Glutamatergic neuron (in vitro differentiated cells): ENCODE data around the gene RHBDF2. TPM values are rescaled to one million over a fixed set of nuclear protein-coding genes. Genes with fewer than 3 reads are reported as not detected.

Experiments used
- DNase-seq: peaks from one replicate; pipeline ENCODE4 v3.0.0; 2022
- H3K27ac Mint-ChIP-seq: one replicate; pipeline ENCODE4 v1.8.0; 2020; ENCODE audit warnings: mild to moderate bottlenecking, mixed read lengths, inconsistent platforms; ENCODE audit not compliant: unreplicated experiment
- H3K27me3 Mint-ChIP-seq: one replicate; pipeline ENCODE4 v1.8.0; 2020; ENCODE audit warnings: mild to moderate bottlenecking, moderate library complexity, mixed read lengths, inconsistent platforms; ENCODE audit not compliant: unreplicated experiment
- H3K36me3 Mint-ChIP-seq: one replicate; pipeline ENCODE4 v1.8.0; 2020; ENCODE audit warnings: mild to moderate bottlenecking, mixed read lengths, inconsistent platforms; ENCODE audit not compliant: unreplicated experiment
- H3K4me1 Mint-ChIP-seq: one replicate; pipeline ENCODE4 v1.8.0; 2020; ENCODE audit warnings: mild to moderate bottlenecking, low read depth, mixed read lengths, inconsistent platforms; ENCODE audit not compliant: unreplicated experiment
- H3K4me3 Mint-ChIP-seq: one replicate; pipeline ENCODE4 v1.8.0; 2020; ENCODE audit warnings: mild to moderate bottlenecking, mixed read lengths, inconsistent platforms; ENCODE audit not compliant: unreplicated experiment
- H3K9me3 Mint-ChIP-seq: one replicate; pipeline ENCODE4 v1.8.0; 2020; ENCODE audit warnings: mild to moderate bottlenecking, moderate library complexity, mixed read lengths, inconsistent platforms; ENCODE audit not compliant: unreplicated experiment
- total RNA-seq: library from RNA; stranded (reverse); fragmentation: NEBNext Ultra II Directional; extraction: Animal tissue kit (Norgen Biotek cat#: 25700); gene quantifications from one replicate; pipeline ENCODE4 v1.2.1, GENCODE V29; 2021; ENCODE audit not compliant: unreplicated experiment
- TF ChIP-seq, protein P1 (sequence below): fragments of 200-600 bp; sonication (generic); IDR thresholded peaks from one replicate; pipeline ENCODE4 v1.5.0; 2021; ENCODE audit not compliant: partially characterized antibody, unreplicated experiment

RHBDF2 gene
- total RNA-seq, 1 donor from 2014 or later, result 1.9 TPM

DNA sequence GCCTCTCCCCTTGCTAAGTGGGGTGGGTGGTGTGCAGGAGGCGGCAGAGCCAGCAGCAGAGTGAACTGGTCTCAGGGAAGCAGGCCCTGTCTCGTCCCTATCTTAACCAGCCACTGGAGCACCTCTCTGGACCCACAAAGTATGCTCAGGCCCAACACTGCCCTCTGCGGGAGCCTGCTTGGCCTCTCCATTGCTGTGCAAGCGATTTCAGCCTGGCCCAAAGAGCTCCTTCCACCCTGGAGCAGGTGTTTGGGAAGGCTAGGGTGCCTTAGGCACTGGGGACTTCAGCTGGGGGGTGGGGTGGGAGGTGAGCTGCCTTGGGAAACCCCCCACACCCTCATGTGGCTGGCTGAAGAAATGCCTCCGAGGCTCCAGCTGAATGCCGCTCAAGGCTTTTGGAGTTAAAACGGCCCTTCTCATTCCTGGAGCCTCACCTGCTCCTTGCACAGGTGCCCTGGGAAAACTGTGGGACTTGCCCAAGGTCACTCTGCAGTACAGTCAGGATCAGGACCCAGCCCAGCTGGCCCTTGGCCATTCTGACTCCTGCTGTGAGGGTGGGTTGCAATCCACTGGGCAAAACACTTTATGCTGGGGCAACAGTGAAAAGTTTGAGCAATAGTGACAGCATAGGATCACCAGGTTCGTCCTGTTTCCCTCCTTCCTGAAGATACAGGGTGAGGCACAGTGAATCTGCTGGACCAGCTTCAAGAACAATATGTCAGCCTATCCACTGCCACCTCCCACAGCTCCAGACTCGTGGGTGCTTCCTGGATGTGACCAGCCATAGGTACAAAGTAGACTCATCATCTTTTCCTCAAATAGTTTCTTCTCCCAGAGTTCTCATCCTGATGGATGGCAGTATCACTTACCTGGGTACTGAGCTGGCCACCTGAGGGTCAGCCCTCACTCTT is 42.4 kb downstream of the RHBDF2 start:
- Mint-ChIP-seq H3K9me3 (peaks cover 3% of the 10 kb centered on the region), H3K27me3 (peaks cover 5% of the 10 kb centered on the region), H3K4me3 (no peak overlapping the region), H3K4me1 (peaks cover 4% of the 10 kb centered on the region), H3K27ac (no peak overlapping the region), H3K36me3 (no peaks in the 10 kb centered on the region)
- TF ChIP-seq, protein P1, sequence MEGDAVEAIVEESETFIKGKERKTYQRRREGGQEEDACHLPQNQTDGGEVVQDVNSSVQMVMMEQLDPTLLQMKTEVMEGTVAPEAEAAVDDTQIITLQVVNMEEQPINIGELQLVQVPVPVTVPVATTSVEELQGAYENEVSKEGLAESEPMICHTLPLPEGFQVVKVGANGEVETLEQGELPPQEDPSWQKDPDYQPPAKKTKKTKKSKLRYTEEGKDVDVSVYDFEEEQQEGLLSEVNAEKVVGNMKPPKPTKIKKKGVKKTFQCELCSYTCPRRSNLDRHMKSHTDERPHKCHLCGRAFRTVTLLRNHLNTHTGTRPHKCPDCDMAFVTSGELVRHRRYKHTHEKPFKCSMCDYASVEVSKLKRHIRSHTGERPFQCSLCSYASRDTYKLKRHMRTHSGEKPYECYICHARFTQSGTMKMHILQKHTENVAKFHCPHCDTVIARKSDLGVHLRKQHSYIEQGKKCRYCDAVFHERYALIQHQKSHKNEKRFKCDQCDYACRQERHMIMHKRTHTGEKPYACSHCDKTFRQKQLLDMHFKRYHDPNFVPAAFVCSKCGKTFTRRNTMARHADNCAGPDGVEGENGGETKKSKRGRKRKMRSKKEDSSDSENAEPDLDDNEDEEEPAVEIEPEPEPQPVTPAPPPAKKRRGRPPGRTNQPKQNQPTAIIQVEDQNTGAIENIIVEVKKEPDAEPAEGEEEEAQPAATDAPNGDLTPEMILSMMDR, result peak; percentile 29
- DNase-seq, result peak; percentile 76

DNA sequence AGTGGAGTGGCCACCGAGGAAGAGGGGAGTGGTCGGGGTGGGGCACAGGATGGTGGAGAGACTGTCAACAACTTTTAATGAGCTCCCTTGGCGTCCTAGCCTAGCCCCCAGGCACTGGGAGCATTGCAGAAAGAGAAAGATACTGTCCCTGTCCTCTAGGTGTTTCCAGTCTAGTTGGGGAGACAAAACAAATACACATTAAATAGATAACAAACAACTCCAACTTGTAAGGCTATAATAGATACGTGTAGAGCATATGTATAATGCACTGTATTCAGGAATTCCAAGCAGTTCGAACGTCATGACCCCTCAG is 47.8 kb downstream of the RHBDF2 start:
- no peak for DNase-seq
- no peaks in the 10 kb centered on the region for H3K36me3 Mint-ChIP-seq
- peaks cover 4% of the 10 kb centered on the region for H3K9me3 Mint-ChIP-seq
- peak overlapping the region; percentile 59 for H3K27ac Mint-ChIP-seq
- H3K4me3 Mint-ChIP-seq, result peak overlapping the region; percentile 68
- H3K27me3 Mint-ChIP-seq, result peaks cover 10% of the 10 kb centered on the region
- peaks cover 20% of the 10 kb centered on the region for H3K4me1 Mint-ChIP-seq
- TF ChIP-seq, protein P1, result peak; percentile 18

DNA sequence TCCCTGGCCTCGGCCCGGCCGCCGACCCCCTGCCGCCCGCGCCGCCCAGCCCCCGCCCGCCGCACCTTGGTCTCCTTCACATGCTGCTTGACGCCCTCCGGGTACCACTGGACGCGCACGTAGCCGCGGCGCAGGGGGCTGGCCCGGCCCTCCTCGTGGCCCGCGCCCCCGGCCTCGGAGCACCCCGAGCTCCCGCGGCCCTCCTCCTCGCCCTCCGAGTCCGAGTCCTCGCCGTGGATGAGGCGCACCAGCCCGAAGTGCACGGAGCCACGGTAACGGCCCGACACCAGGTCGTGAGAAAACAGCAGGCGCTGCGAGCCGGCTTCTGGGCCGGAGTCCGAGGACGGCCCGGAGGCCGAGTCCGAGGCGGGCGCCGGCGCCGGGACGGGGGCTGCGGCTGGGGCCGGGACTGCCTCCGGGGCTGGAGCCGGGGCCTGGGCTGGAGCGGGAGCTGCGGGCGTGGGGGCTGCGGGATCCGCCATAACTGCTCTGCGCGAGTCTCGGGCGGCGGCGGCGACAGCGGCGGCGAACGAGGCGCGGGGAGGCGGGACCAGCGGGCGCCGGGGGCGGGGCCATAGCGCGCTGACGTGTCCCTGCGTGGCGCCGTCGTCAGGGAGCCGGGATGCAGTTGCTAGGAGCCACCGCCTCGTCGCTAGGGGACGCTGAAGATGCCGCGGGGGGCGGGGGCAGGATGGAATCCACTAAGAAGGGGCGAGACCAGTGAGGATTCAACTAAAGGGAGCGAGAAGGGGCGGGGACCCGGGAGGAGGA is 48.4 kb downstream of the RHBDF2 start, which contains the start of gene UBE2O:
Gene UBE2O (minus strand): TSS at position 493 of the 771 bp plus-strand sequence. CDS start 11 bp downstream, at position 482.
- TF ChIP-seq, protein P1, result peak; percentile 62

DNA sequence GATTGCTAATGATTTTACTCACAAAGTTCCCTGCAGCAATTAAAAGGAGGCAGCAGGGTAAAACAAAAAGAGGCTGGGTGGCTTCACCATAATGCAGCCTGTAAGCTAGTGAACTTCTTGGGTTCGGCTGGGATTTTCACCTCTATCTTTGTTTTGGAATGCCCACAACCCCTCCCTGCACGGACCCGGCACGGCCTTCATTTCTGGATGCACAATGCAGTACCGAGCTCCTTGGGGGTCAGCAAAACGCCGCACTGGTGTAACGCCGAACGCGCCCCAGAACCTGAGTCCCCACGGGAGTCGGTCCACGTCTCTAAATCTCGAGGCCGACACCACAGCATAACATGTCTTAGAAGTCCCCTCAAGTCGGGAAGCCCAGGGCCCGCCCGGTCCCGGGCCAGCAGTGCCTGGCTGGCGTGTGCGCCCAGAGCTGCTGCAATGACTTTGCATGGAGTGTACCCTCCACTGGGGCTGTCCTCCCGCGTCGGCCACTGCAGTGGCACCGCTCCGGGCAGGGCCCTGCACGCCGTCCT is 49.0 kb downstream of the RHBDF2 start:
- peaks cover 6% of the 10 kb centered on the region for H3K9me3 Mint-ChIP-seq
- no peaks in the 10 kb centered on the region for H3K36me3 Mint-ChIP-seq
- peaks cover 31% of the 10 kb centered on the region for H3K4me1 Mint-ChIP-seq
- H3K4me3 Mint-ChIP-seq, result peak overlapping the region; percentile 96
- H3K27ac Mint-ChIP-seq, result peak overlapping the region; percentile 93
- peak; percentile 48 for DNase-seq
- TF ChIP-seq, protein P1, result no peak
- H3K27me3 Mint-ChIP-seq, result peaks cover 10% of the 10 kb centered on the region

More for the DNA sequence above, 48.4 kb downstream of the RHBDF2 start, which contains the start of gene UBE2O:
- H3K4me1 Mint-ChIP-seq, result peaks cover 25% of the 10 kb centered on the region
- H3K9me3 Mint-ChIP-seq, result peaks cover 6% of the 10 kb centered on the region
- H3K36me3 Mint-ChIP-seq, result no peaks in the 10 kb centered on the region
- DNase-seq, result peak; percentile 97
- H3K4me3 Mint-ChIP-seq, result peak within 1 kb of the TSS; percentile 96
- peak within 1 kb of the TSS; percentile 93 for H3K27ac Mint-ChIP-seq
- peaks cover 10% of the 10 kb centered on the region for H3K27me3 Mint-ChIP-seq
